CD14-positive monocyte (primary cell): ENCODE measurements around the gene RECK. TPM values are rescaled to one million over a fixed set of nuclear protein-coding genes. Genes with fewer than 3 reads are reported as not detected.

Source experiments
- DNase-seq, 3 donors: peaks; one replicate each; pipeline ENCODE4 v3.0.0-alpha.2; 2011 to 2022
- H2AFZ ChIP-seq: 2 replicates; pipeline ENCODE4 v1.6.0; 2012; ENCODE audit warnings: mild to moderate bottlenecking, low read depth, low read length, inconsistent platforms; ENCODE audit not compliant: insufficient read depth, poor library complexity, severe bottlenecking
- H3K27ac ChIP-seq, 2 donors: 1 replicate in 1 of 2; 2 replicates in 1 of 2; pipeline ENCODE4 v1.5.1; 2012 to 2013; ENCODE audit warnings: low read length in 2 of 2, control low read depth in 1 of 2, inconsistent platforms in 1 of 2, low read depth in 1 of 2, mild to moderate bottlenecking in 1 of 2
- H3K27me3 ChIP-seq, 2 donors: one replicate each; pipeline versions ENCODE4 v1.6.0 to v1.6.1; 2011 to 2013; ENCODE audit warnings: low read length in 2 of 2; ENCODE audit not compliant: control insufficient read depth in 2 of 2, insufficient read depth in 2 of 2
- H3K36me3 ChIP-seq, 2 donors: replicated peaks in 1 of 2; 1 replicate in 1 of 2; 2 replicates in 1 of 2; pipeline versions ENCODE4 v1.5.1 to v1.6.1; 2012 to 2013; ENCODE audit warnings: low read length in 2 of 2, control low read depth in 1 of 2, inconsistent platforms in 1 of 2, mild to moderate bottlenecking in 1 of 2; ENCODE audit not compliant: insufficient read depth in 2 of 2, control insufficient read depth in 1 of 2
- H3K4me1 ChIP-seq, 2 donors: 1 replicate in 1 of 2; 2 replicates in 1 of 2; pipeline versions ENCODE4 v1.5.1 to v1.6.1; 2012 to 2013; ENCODE audit warnings: low read length in 2 of 2, control low read depth in 1 of 2, inconsistent platforms in 1 of 2, mild to moderate bottlenecking in 1 of 2, moderate library complexity in 1 of 2; ENCODE audit not compliant: insufficient read depth in 2 of 2, control insufficient read depth in 1 of 2
- H3K4me2 ChIP-seq: replicated peaks from 2 replicates; pipeline ENCODE3; 2012; ENCODE audit warnings: low read length, moderate library complexity, mild to moderate bottlenecking; ENCODE audit not compliant: poor library complexity, severe bottlenecking; ENCODE audit errors: extremely low read depth
- H3K4me3 ChIP-seq, 3 experiments: fragments of 200-600 bp in 1 of 3; sonication (generic) in 1 of 3; replicated peaks in 1 of 3; 1 replicate in 2 of 3; 2 replicates in 1 of 3; pipeline ENCODE4 v1.5.1; 2011 to 2013; ENCODE audit warnings: low read length in 3 of 3, mild to moderate bottlenecking in 3 of 3, control low read depth in 2 of 3, low read depth in 2 of 3, inconsistent platforms in 1 of 3, moderate library complexity in 1 of 3
- H3K79me2 ChIP-seq: 2 replicates; pipeline ENCODE4 v1.6.0; 2012; ENCODE audit warnings: mild to moderate bottlenecking, control low read depth, inconsistent platforms, low read length, moderate library complexity; ENCODE audit not compliant: insufficient read depth
- H3K9ac ChIP-seq: 2 replicates; pipeline ENCODE4 v1.6.0; 2017; ENCODE audit warnings: low read length, mild to moderate bottlenecking; ENCODE audit not compliant: insufficient read depth, poor library complexity, severe bottlenecking
- H3K9me3 ChIP-seq, 2 donors: replicated peaks in 1 of 2; 1 replicate in 1 of 2; 2 replicates in 1 of 2; pipeline versions ENCODE4 v1.5.1 to v1.6.1; 2012 to 2013; ENCODE audit warnings: low read length in 2 of 2, control low read depth in 1 of 2; ENCODE audit not compliant: control insufficient read depth in 1 of 2, insufficient read depth in 1 of 2
- H4K20me1 ChIP-seq: 2 replicates; pipeline ENCODE4 v1.6.0; 2012; ENCODE audit warnings: mild to moderate bottlenecking, low read length, control low read depth, moderate library complexity; ENCODE audit not compliant: insufficient read depth
- H3K27ac Mint-ChIP-seq, 7 donors: one replicate each; pipeline ENCODE4 v1.8.0; 2020; ENCODE audit warnings: mild to moderate bottlenecking in 7 of 7, mixed read lengths in 7 of 7, moderate library complexity in 6 of 7, inconsistent platforms in 2 of 7
- H3K27me3 Mint-ChIP-seq, 3 donors: one replicate each; pipeline ENCODE4 v1.8.0; 2021 to 2022; ENCODE audit warnings: low read depth in 3 of 3, mild to moderate bottlenecking in 3 of 3, mixed read lengths in 3 of 3, moderate library complexity in 3 of 3, inconsistent platforms in 1 of 3
- H3K36me3 Mint-ChIP-seq, 2 donors: one replicate each; pipeline ENCODE4 v1.8.0; 2020; ENCODE audit warnings: mixed read lengths in 2 of 2, inconsistent platforms in 1 of 2, mild to moderate bottlenecking in 1 of 2
- H3K4me1 Mint-ChIP-seq: one replicate; pipeline ENCODE4 v1.8.0; 2020; ENCODE audit warnings: mild to moderate bottlenecking, mixed read lengths
- H3K4me3 Mint-ChIP-seq, 2 donors: one replicate each; pipeline ENCODE4 v1.8.0; 2020; ENCODE audit warnings: mild to moderate bottlenecking in 2 of 2, mixed read lengths in 2 of 2, moderate library complexity in 1 of 2
- H3K9me3 Mint-ChIP-seq, 7 donors: one replicate each; pipeline ENCODE4 v1.8.0; 2020 to 2022; ENCODE audit warnings: mixed read lengths in 7 of 7, mild to moderate bottlenecking in 6 of 7, moderate library complexity in 6 of 7, inconsistent platforms in 2 of 7
- CTCF ChIP-seq: fragments of 200-600 bp; IDR thresholded peaks from one replicate; pipeline ENCODE4 v1.8.0; 2022; ENCODE audit warnings: antibody characterized with exemption, mild to moderate bottlenecking
- WGBS: methylation state at CpG from one replicate; pipeline ENCODE4 v1.1.5; 2013; ENCODE audit warnings: missing lambda C conversion rate; ENCODE audit not compliant: insufficient coverage; 5-methylcytosine and 5-hydroxymethylcytosine counted together
- intact Hi-C, 2 donors: fragments of 100-400 bp; cut with micrococcal nuclease; formaldehyde crosslinking; loops; one replicate each; pipeline versions ENCODE4 v1.15.0 to v1.15.1; 2023
- polyA plus RNA-seq, 3 donors: library from polyadenylated mRNA; depleted of rRNA in 1 of 3; unstranded in 2 of 3; stranded (reverse) in 1 of 3; fragments of 300-500 nt in 2 of 3; fragments of >200 nt in 1 of 3; fragmentation: Illumina TruSeq in 2 of 3; gene quantifications; 1 replicate in 2 of 3; 2 replicates in 1 of 3; pipeline ENCODE4 v1.2.3, GENCODE V29; 2012 to 2021

The RECK gene
- polyA plus RNA-seq, 3 donors, result 5.0 to 5.2 (median 5.1) TPM

GRCh38 chr9:36165826-36166167 lies 129.1 kb downstream of the RECK start:
- Histone ChIP-seq H3K79me2 (no peaks in the 10 kb centered on the region), H3K4me2 (peak overlapping the region; percentile 82), H3K9ac (no peak overlapping the region), H3K4me3 (peak overlapping the region in 1 of 3 experiments; percentile 71), H4K20me1 (peaks cover 9% of the 10 kb centered on the region), H3K36me3 (peaks cover 28 to 34% of the 10 kb centered on the region in 2 donors), H2AFZ (no peak overlapping the region), H3K27me3 (no peaks in the 10 kb centered on the region), H3K4me1 (peaks cover 18 to 28% of the 10 kb centered on the region in 2 donors), H3K9me3 (no peaks in the 10 kb centered on the region), H3K27ac (no peak overlapping the region)
- WGBS, result 56% methylated on average over 5 of the region's 12 CpGs
- DNase-seq, result no peak
- Mint-ChIP-seq H3K4me1 (peaks cover 38% of the 10 kb centered on the region), H3K36me3 (peaks cover 29 to 34% of the 10 kb centered on the region in 2 donors), H3K9me3 (peaks cover 0 to 2% (median 0%) of the 10 kb centered on the region in 7 donors), H3K4me3 (peak overlapping the region; percentile 27 to 44), H3K27me3 (peaks cover 7 to 15% (median 7%) of the 10 kb centered on the region in 3 donors), H3K27ac (peak overlapping the region in 3 of 7 donors; percentile 20 to 66 (median 40))
- TF ChIP-seq CTCF, result no peak
- intact Hi-C loops, result loop anchor here (1.0 to 10.0 kb wide), 5 partner anchors 7 to 131 kb away; partner anchors contain the start of gene RECK (in 2 of the 2)

GRCh38 chr9:36166168-36166927 lies 129.6 kb downstream of the RECK start:
- peaks cover 38% of the 10 kb centered on the region for H3K4me1 Mint-ChIP-seq
- Histone ChIP-seq H3K4me2 (peak overlapping the region; percentile 82), H3K79me2 (no peaks in the 10 kb centered on the region), H3K36me3 (peaks cover 24 to 28% of the 10 kb centered on the region in 2 donors), H3K4me1 (peaks cover 18 to 28% of the 10 kb centered on the region in 2 donors), H3K9ac (peak overlapping the region; percentile 45), H4K20me1 (peaks cover 9% of the 10 kb centered on the region), H3K9me3 (no peaks in the 10 kb centered on the region), H3K27me3 (no peaks in the 10 kb centered on the region), H3K4me3 (peak overlapping the region; percentile 27 to 71 (median 52)), H2AFZ (peak overlapping the region; percentile 72), H3K27ac (no peak overlapping the region)
- peaks cover 24 to 28% of the 10 kb centered on the region in 2 donors for H3K36me3 Mint-ChIP-seq
- peak; percentile 92 for TF ChIP-seq CTCF
- peak overlapping the region in 6 of 7 donors; percentile 23 to 87 (median 76) for H3K27ac Mint-ChIP-seq
- 1% methylated on average over 42 of the region's 58 CpGs for WGBS
- H3K27me3 Mint-ChIP-seq, result peaks cover 7 to 15% (median 7%) of the 10 kb centered on the region in 3 donors
- intact Hi-C loops, result loop anchor here (1.0 to 10.0 kb wide), 5 partner anchors 8 to 132 kb away; partner anchors contain the start of gene RECK (in 2 of the 2)
- peaks cover 0 to 2% (median 0%) of the 10 kb centered on the region in 7 donors for H3K9me3 Mint-ChIP-seq
- peak overlapping the region; percentile 72 to 82 for H3K4me3 Mint-ChIP-seq
- peak; percentile 84 to 88 (median 85) for DNase-seq
